MM.1S (cell line): ENCODE data around the gene CNTN5.

Source experiments
- EZH2 ChIP-seq: fragments of 300-600 bp; sonication (generic); optimal IDR thresholded peaks from 2 replicates; pipeline ENCODE3; 2017; ENCODE audit warnings: low read depth, mild to moderate bottlenecking, antibody characterized with exemption, low read length, mixed read lengths
- EZH2phosphoT487 ChIP-seq: fragments of 300-600 bp; sonication (generic); IDR thresholded peaks from 2 replicates; pipeline ENCODE4 v1.6.1; 2018; ENCODE audit warnings: antibody characterized with exemption, low read length
- TF ChIP-seq, protein P1 (sequence below): fragments of 300-600 bp; sonication (generic); IDR thresholded peaks from 2 replicates; pipeline ENCODE4 v1.5.1; 2016; ENCODE audit warnings: antibody characterized with exemption, low read length, mixed read lengths

DNA sequence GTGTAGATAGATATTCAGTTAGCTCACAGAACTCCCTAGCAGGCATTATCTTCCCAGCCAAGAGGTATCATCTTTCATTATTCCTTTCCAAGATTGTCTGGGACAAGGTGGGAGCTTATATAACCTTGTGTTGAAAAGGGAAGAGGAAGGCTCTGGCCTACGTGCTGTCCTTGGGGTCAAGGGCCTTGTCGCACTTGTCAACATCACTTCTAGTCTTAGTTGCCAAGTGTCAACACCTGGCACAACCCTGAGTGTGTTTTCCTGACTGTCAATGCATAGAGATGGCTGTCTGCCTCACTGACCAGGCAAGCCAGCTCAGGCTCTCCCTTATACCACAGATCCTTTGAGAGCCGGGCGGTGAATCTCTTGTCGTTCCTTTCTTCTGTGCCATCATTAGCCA lies 331.9 kb downstream of the CNTN5 start:
- TF ChIP-seq, protein P1, sequence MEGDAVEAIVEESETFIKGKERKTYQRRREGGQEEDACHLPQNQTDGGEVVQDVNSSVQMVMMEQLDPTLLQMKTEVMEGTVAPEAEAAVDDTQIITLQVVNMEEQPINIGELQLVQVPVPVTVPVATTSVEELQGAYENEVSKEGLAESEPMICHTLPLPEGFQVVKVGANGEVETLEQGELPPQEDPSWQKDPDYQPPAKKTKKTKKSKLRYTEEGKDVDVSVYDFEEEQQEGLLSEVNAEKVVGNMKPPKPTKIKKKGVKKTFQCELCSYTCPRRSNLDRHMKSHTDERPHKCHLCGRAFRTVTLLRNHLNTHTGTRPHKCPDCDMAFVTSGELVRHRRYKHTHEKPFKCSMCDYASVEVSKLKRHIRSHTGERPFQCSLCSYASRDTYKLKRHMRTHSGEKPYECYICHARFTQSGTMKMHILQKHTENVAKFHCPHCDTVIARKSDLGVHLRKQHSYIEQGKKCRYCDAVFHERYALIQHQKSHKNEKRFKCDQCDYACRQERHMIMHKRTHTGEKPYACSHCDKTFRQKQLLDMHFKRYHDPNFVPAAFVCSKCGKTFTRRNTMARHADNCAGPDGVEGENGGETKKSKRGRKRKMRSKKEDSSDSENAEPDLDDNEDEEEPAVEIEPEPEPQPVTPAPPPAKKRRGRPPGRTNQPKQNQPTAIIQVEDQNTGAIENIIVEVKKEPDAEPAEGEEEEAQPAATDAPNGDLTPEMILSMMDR: no peak
- no peak for TF ChIP-seq EZH2
- TF ChIP-seq EZH2phosphoT487: no peak
